Activated CD8-positive, alpha-beta memory T cell treated with anti-CD3 and anti-CD28 coated beads, Interleukin-2, amount 50 U/mL, for 1 hour (primary cell): ENCODE results near the gene ZNF366.
"Not testable (repeated sequence)": the region's sequence is repeated elsewhere in the genome, so short reads cannot be mapped to it uniquely, and the experiment has no call there.

Experiments
- DNase-seq: peaks from one replicate; pipeline ENCODE4 v3.0.0-alpha.2; 2020; ENCODE audit errors: extremely low read depth

ZNF366 gene

GRCh38 chr5:72407541-72407940, 99.7 kb downstream of the ZNF366 start:
- no peak for DNase-seq

- DNase-seq, result no peak
Observed at GRCh38 chr5:72407078-72407477, 100.1 kb downstream of the ZNF366 start.

- not testable (repeated sequence) for DNase-seq
Observed at GRCh38 chr5:72404771-72405170, 102.4 kb downstream of the ZNF366 start.

GRCh38 chr5:72402959-72403628, 104.1 kb downstream of the ZNF366 start:
- DNase-seq, result no peak

- DNase-seq, result no peak
Observed at GRCh38 chr5:72402381-72402890, 104.8 kb downstream of the ZNF366 start.

GRCh38 chr5:72400950-72401349, 106.3 kb downstream of the ZNF366 start:
- DNase-seq, result no peak

GRCh38 chr5:72397836-72398235, 109.4 kb downstream of the ZNF366 start:
- DNase-seq, result no peak

GRCh38 chr5:72394688-72395087, 112.5 kb downstream of the ZNF366 start:
- no peak for DNase-seq

- DNase-seq, result no peak
Observed at GRCh38 chr5:72393052-72393451, 114.2 kb downstream of the ZNF366 start.
